Measurements from ENCODE around the gene CCDC194.

- TF ChIP-seq POLR2A (IDR thresholded peaks at IDR 0.05; ENCODE audit: control extremely low read depth in 1 of 2, low read depth in 2 of 2, low read length in 2 of 2), result no peak
- no peak for TF ChIP-seq ZNF274 (IDR thresholded peaks at IDR 0.05; ENCODE audit: borderline replicate concordance, extremely low read depth, low read length)
- no peak for TF ChIP-seq TCF12 (IDR thresholded peaks at IDR 0.05; ENCODE audit: low read depth, low read length)
- TF ChIP-seq CTCF (IDR thresholded peaks at IDR 0.05; ENCODE audit: control extremely low read depth in 1 of 3, insufficient read depth in 1 of 3, low read depth in 1 of 3, low read length in 3 of 3), result no peak
- TF ChIP-seq POLR2AphosphoS5 (IDR thresholded peaks at IDR 0.05; ENCODE audit: low read depth, low read length), result no peak
- TF ChIP-seq KDM5A (IDR thresholded peaks at IDR 0.05; ENCODE audit: low read length), result no peak
- no peak for TF ChIP-seq MAX (IDR thresholded peaks at IDR 0.05)
- no peak for TF ChIP-seq YY1 (IDR thresholded peaks at IDR 0.05; ENCODE audit: low read depth, low read length)
Observed at GRCh38 chr19:17404621-17405249, 10.7 kb upstream of the CCDC194 start.
